CMK (cell line): ENCODE data around the gene NOTCH1.
"Not testable (repeated sequence)": the region's sequence is repeated elsewhere in the genome, so short reads cannot be mapped to it uniquely, and the experiment has no call there.

Experiments
- DNase-seq: peaks from one replicate; pipeline ENCODE4 v3.0.0-alpha.2; 2010; ENCODE audit warnings: low read depth

NOTCH1 gene

GRCh38 chr9:136578915-136579649 is 33.2 kb upstream of the NOTCH1 start:
- peak; percentile 74 for DNase-seq

- no peak for DNase-seq
Observed at GRCh38 chr9:136578626-136578914, 32.7 kb upstream of the NOTCH1 start.

- DNase-seq, result no peak
Observed at GRCh38 chr9:136577941-136578625, 32.2 kb upstream of the NOTCH1 start.

GRCh38 chr9:136576269-136576626 is 30.4 kb upstream of the NOTCH1 start:
- no peak for DNase-seq

- DNase-seq, result no peak
Observed at GRCh38 chr9:136575626-136576268, 29.9 kb upstream of the NOTCH1 start.

- DNase-seq, result not testable (repeated sequence)
Observed at GRCh38 chr9:136574606-136575005, 28.8 kb upstream of the NOTCH1 start.

GRCh38 chr9:136572828-136573625 is 27.2 kb upstream of the NOTCH1 start:
- DNase-seq, result no peak

- DNase-seq, result no peak
Observed at GRCh38 chr9:136572003-136572827, 26.4 kb upstream of the NOTCH1 start.

GRCh38 chr9:136571531-136571930 is 25.7 kb upstream of the NOTCH1 start:
- DNase-seq, result no peak

- DNase-seq, result no peak
Observed at GRCh38 chr9:136570916-136571315, 25.1 kb upstream of the NOTCH1 start.

GRCh38 chr9:136570191-136570845 is 24.5 kb upstream of the NOTCH1 start:
- DNase-seq, result no peak

- DNase-seq, result no peak
Observed at GRCh38 chr9:136569526-136570148, 23.8 kb upstream of the NOTCH1 start.

GRCh38 chr9:136568288-136569081 is 22.6 kb upstream of the NOTCH1 start:
- no peak for DNase-seq

GRCh38 chr9:136567651-136568287 is 21.9 kb upstream of the NOTCH1 start:
- no peak for DNase-seq

GRCh38 chr9:136566901-136567300 is 21.1 kb upstream of the NOTCH1 start:
- DNase-seq, result no peak

GRCh38 chr9:136566553-136566895 is 20.7 kb upstream of the NOTCH1 start:
- DNase-seq, result no peak

GRCh38 chr9:136565715-136566552 is 20.1 kb upstream of the NOTCH1 start:
- no peak for DNase-seq

GRCh38 chr9:136565086-136565714 is 19.4 kb upstream of the NOTCH1 start:
- no peak for DNase-seq
